Rectal smooth muscle tissue (tissue), 1 donor: ENCODE measurements around the gene GM2A.
"Not testable (repeated sequence)": the region's sequence is repeated elsewhere in the genome, so short reads cannot be mapped to it uniquely, and the experiment has no call there.

Experiments
- H3K27ac ChIP-seq: one replicate; pipeline ENCODE4 v1.7.0; 2013; ENCODE audit warnings: low read depth, low read length, inconsistent platforms
- H3K27me3 ChIP-seq: one replicate; pipeline ENCODE4 v1.7.0; 2013; ENCODE audit warnings: low read length; ENCODE audit not compliant: control insufficient read depth, insufficient read depth
- H3K36me3 ChIP-seq: one replicate; pipeline ENCODE4 v1.7.0; 2013; ENCODE audit warnings: low read length; ENCODE audit not compliant: control insufficient read depth, insufficient read depth
- H3K4me1 ChIP-seq: one replicate; pipeline ENCODE4 v1.7.0; 2013; ENCODE audit warnings: low read length; ENCODE audit not compliant: control insufficient read depth, insufficient read depth
- H3K4me3 ChIP-seq: one replicate; pipeline ENCODE4 v1.7.0; 2013; ENCODE audit warnings: low read length
- H3K9ac ChIP-seq: one replicate; pipeline ENCODE4 v1.7.0; 2013; ENCODE audit warnings: low read length

Gene GM2A

DNA sequence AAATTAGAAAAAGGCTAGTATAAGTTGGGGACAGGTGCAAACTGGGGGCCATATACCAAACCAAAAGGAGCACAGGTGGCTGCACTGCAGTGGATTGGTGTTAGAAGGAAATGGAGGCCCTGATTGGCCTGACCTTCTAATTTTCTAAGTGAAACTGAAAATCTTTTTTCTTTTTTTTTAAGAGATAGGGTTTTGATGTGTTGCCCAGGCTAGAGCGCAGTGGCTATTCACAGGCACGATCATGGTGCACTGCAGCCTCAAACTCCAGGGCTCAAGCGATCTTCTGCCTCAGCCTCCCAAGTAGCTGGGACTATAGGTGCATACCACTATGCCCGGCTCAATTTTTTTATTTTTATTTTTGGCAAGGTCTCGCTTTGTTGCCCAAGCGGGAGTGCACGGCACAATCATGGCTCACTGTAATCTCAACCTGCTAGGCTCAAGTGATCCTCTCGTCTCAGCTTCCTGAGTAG lies 19.3 kb upstream of the GM2A start:
- Histone ChIP-seq H3K9ac (no peak overlapping the region), H3K27me3 (no peaks in the 10 kb centered on the region), H3K27ac (peak overlapping the region; percentile 86), H3K4me3 (no peak overlapping the region), H3K4me1 (peaks cover 17% of the 10 kb centered on the region), H3K36me3 (no peaks in the 10 kb centered on the region)

DNA sequence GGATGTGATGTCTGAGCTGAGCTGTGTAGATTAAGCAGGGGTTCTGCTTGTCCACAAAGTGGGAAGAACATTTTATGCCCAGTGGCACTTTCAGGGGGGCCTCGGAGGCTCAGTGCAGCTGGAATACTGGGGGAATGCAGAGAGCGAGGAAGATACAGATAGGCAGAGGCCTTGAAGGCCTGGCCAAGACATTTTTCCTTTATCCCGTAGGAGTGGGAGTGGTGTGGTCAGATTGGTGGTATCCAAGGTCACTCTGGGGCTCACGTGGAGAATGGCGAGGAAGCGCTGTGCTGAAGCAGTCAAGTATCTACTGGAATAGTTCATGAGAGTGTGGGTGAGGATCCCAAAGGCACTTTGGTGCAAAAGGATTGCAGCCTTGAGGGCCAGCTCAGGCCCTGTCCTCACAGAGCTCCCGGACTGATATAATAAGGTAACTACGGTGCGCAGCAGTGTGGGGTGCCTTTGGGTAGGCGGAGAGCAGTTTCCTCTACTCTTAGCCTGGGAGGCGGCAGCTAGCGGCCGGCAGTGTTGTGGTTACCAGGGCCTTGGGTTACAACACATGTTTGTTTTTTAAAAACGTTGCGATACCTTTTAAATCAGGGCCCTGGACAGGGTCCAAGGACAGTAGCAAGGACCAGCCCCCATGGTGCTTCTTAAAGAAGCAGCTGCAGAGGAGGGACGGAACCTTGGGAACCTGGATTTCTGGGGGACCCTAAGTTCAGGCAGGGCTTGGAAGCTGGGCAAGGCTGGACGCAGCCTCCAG lies 18.3 kb upstream of the GM2A start:
- Histone ChIP-seq H3K4me1 (peaks cover 17% of the 10 kb centered on the region), H3K9ac (peak overlapping the region; percentile 17), H3K36me3 (no peaks in the 10 kb centered on the region), H3K27me3 (no peaks in the 10 kb centered on the region), H3K27ac (peak overlapping the region; percentile 86), H3K4me3 (peak overlapping the region; percentile 50)

DNA sequence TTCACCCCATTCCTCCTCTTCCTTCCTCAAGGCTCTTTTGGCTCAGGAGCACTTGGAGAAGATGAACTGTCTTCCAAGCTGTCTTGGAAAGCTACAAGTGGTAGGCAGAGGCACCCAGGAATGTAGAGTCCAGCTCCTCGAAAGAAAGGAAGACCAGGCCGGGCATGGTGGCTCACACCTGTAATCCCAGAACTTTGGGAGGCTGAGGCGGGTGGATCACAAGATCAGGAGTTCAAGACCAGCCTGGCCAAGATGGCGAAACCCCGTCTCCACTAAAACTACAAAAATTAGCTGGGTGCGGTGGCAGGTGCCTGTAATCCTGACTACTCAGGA lies 17.8 kb upstream of the GM2A start:
- Histone ChIP-seq H3K4me1 (peaks cover 17% of the 10 kb centered on the region), H3K27ac (peak overlapping the region; percentile 86), H3K4me3 (peak overlapping the region; percentile 50)
- H3K27me3 ChIP-seq, H3K9ac ChIP-seq, H3K36me3 ChIP-seq: not testable (repeated sequence)

DNA sequence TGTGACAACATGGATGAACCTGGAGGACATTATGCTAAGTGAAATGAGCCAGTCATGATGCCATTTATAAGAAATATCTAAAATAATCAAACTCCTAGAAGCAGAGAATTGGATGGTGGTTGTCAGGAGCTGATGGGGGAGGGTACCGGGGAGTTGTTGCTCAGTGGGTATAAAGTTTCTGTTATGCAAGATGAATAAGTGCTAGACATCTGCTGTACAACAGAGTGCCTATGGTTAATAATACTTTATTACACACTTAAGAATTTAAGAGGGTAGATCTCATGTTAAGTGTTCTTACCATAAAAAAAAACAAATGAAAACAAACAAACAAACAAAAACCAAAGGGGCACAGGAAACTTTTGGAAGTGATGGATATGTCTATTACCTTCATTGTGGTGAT lies 16.1 kb upstream of the GM2A start:
- no peaks in the 10 kb centered on the region for H3K27me3 ChIP-seq
- H3K27ac ChIP-seq: no peak overlapping the region
- H3K9ac ChIP-seq: no peak overlapping the region
- H3K4me1 ChIP-seq: peaks cover 17% of the 10 kb centered on the region
- H3K36me3 ChIP-seq: no peaks in the 10 kb centered on the region
- no peak overlapping the region for H3K4me3 ChIP-seq

DNA sequence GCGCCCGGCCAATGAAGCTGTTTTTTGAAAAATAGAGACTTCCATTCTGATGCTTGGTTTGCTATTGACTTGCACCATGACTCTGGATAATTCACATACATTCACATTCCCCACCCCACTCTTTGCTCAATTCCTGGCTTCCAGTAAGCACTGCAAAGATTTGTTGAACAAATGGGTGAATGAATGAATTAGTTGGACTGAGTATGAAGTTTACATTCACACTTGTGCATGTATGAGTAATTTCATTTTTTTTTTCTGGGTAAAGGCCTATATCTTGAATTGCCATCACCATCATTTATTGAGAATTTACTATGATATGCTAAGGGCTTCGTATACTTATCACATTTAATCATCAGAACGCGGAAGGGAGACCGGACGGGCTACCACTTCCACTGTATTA lies 15.3 kb upstream of the GM2A start:
- Histone ChIP-seq H3K27me3 (no peaks in the 10 kb centered on the region), H3K4me3 (peak overlapping the region; percentile 61), H3K27ac (peak overlapping the region; percentile 97), H3K9ac (no peak overlapping the region), H3K4me1 (peaks cover 17% of the 10 kb centered on the region), H3K36me3 (no peaks in the 10 kb centered on the region)

DNA sequence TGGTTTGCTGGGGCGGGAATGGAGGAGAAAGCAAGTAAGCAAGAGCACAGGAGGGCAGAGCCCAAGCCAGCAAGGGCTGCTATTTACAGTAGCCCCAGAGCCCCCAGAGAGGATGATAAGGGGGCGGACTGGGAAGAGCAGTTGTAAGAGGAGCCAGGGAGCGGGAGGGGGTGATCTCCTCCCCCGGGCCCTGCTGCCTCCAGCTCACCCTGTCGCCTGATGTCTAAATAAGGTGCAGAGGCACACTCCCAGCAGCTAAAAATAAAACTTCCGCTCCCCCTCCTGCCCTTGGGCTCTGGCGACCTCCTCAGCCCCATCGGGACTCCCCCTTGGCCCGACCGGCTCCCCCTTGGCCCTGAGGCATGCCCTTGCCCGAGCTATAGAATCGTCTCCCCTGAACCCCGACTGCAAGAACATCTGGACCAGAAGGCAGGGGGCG lies 14.7 kb upstream of the GM2A start:
- Histone ChIP-seq H3K9ac (no peak overlapping the region), H3K4me3 (peak overlapping the region; percentile 61), H3K27me3 (no peaks in the 10 kb centered on the region), H3K36me3 (no peaks in the 10 kb centered on the region), H3K27ac (peak overlapping the region; percentile 97), H3K4me1 (peaks cover 17% of the 10 kb centered on the region)

DNA sequence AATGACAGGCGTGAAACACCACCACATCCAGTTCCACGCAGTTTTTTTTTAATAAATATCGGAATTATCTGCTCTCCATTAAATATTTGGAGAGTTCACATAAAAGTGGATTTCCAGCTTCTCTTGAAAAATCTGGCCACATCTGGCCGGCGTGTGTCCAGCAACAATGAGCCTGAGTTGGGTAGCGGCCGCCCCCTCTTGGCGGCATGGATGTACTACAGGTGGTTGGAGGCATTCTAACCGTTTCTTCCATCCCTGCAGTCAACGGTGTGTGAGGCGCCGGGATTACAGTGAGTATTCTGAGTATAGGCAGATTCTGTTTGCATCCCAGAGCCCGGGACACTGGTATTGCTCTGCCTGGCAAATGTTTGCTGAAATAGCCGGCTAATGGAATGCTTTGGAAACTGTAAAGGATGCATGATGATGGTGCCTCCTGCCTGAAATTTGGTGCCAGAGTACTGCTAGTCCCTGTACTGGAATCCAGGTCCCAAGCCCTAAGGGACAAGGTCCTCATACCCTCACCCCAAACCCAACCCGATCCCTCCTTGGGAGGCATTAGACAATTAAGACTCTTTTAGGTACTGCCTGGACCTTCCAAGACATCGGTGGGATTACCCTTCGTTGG lies 13.6 kb upstream of the GM2A start:
- no peaks in the 10 kb centered on the region for H3K36me3 ChIP-seq
- no peak overlapping the region for H3K9ac ChIP-seq
- H3K27ac ChIP-seq: peak overlapping the region; percentile 97
- no peaks in the 10 kb centered on the region for H3K27me3 ChIP-seq
- H3K4me1 ChIP-seq: peaks cover 14% of the 10 kb centered on the region
- peak overlapping the region; percentile 61 for H3K4me3 ChIP-seq

DNA sequence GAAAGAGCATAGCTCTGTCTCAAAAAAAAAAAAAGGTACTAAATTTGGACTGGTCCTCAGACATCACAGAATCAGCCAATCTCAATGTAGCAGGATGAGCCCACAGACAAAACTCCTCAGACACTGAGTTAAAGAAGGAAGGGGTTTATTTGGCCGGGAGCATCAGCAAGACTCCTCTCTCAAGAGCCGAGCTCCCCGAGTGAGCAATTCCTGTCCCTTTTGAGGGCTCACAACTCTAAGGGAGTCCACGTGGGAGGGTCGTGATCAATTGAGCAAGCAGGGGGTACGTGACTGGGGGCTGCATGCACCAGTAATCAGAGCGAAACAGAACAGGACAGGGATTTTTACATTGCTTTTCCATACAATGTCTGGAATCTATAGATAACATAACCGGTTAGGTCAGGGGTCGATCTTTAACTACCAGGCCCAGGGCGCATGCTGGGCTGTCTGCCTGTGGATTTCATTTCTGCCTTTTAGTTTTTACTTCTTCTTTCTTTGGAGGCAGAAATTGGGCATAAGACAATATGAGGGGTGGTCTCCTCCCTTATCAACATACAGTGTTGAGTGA lies 12.6 kb upstream of the GM2A start:
- not testable (repeated sequence) for H3K27me3 ChIP-seq, H3K36me3 ChIP-seq, H3K9ac ChIP-seq, H3K4me1 ChIP-seq, H3K27ac ChIP-seq, H3K4me3 ChIP-seq

DNA sequence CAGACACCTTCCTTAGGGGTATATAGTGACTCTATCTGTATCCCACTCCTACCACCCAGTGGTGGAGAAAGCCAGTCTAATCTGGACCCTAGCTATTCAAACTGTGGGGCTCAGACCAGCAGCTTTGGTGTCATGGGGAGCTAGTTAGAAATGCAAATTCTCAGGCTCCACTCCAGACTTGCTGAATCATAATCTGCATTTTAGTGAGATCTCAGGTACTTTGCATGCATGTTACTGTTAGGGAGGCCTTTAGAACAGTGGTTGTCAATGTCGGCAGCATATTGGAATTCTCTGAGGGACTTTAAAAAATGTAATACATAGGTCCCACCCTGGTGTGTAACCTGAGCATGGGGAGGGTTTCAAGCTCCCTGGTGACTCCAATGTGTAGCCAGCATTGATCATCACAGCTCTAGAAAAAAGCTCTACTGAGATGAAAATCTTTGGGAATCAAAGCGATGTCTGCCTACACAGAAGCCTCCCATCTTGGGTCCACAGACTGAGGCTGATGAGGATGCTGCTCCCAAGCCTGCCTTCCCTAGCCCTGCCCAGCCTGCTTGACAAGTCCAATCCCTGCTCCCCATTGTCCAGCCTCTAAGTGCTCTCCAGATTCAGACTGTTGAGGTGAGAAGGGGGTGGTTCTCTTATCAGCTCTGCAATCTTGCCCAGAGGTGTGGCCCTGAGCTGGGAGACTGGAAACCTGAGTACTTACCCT lies 11.9 kb upstream of the GM2A start:
- Histone ChIP-seq H3K9ac (no peak overlapping the region), H3K36me3 (no peaks in the 10 kb centered on the region), H3K4me3 (no peak overlapping the region), H3K27ac (no peak overlapping the region), H3K27me3 (no peaks in the 10 kb centered on the region), H3K4me1 (peaks cover 7% of the 10 kb centered on the region)

DNA sequence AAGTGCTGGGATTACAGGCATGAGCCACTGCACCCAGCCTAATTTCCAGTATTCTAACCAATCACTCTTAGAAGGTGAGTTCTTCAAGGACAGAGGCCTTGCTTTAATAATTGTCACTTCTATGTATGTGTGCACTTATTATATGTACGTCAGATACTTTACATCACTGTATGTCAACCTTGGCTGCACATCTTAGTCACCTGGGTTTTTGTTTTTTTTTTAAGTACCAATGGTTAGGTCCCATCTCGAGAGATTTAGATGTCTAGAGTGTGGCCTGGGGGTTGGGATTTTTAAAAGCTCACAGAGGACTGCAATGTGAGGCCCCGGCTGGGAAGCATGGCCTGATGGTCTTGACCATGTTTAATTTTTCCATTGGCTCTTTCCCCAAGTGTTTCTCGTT lies 9.9 kb upstream of the GM2A start:
- Histone ChIP-seq H3K36me3 (no peaks in the 10 kb centered on the region), H3K27ac (no peak overlapping the region), H3K4me3 (no peak overlapping the region), H3K27me3 (no peaks in the 10 kb centered on the region), H3K9ac (no peak overlapping the region), H3K4me1 (peaks cover 2% of the 10 kb centered on the region)

DNA sequence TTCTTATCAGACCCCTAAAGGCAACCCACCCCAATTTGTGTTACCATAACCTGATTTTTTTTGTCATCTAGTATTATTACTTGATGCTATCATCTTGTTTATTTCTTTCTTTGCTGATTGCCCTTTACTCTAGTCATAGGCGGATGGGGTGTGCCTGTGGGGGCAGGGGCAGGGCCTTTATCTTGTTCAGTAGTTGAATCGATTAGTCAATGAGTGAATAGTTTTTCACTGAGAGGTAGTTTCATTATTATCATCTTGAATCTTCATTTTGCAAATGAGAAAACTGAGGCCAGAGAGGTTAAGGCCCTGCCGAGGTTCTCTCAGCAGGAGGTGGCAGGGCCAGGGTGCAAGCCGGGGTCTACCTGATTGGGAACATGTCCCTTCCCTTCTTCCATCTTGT lies 9.4 kb upstream of the GM2A start:
- Histone ChIP-seq H3K4me1 (no peaks in the 10 kb centered on the region), H3K27me3 (no peaks in the 10 kb centered on the region), H3K4me3 (no peak overlapping the region), H3K9ac (no peak overlapping the region), H3K36me3 (no peaks in the 10 kb centered on the region), H3K27ac (no peak overlapping the region)

DNA sequence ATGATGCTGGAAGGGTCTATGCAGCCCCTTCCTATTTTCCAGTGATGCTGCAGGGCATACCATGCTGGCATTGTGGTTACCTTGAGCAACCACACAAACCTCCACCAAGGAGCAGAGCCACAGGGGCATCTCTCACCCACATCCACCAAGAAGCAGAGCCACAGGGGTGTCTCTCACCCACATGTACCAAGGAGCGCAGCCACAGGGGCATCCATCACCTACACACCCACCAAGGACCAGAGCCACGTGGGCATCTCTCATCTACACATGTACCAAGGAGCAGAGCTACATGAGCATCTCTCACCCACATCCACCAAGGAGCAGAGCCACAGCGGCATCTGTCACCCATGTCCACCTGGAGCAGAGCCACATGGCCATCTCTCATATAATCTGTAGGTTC lies 8.8 kb upstream of the GM2A start:
- Histone ChIP-seq H3K36me3 (no peaks in the 10 kb centered on the region), H3K27me3 (no peaks in the 10 kb centered on the region), H3K27ac (no peak overlapping the region), H3K4me3 (no peak overlapping the region), H3K9ac (no peak overlapping the region), H3K4me1 (no peaks in the 10 kb centered on the region)
